ENCODE measurements around the gene RAB11A.

GRCh38 chr15:65925338-65925737 is 56.0 kb downstream of the RAB11A start:
- no peak for TF ChIP-seq CTCF (conservative IDR thresholded peaks at IDR 0.05; ENCODE audit: low read length)
- TF ChIP-seq EZH2phosphoT487 (IDR thresholded peaks at IDR 0.05; ENCODE audit: borderline replicate concordance): no peak
